ENCODE results near the gene ANO4.

DNA sequence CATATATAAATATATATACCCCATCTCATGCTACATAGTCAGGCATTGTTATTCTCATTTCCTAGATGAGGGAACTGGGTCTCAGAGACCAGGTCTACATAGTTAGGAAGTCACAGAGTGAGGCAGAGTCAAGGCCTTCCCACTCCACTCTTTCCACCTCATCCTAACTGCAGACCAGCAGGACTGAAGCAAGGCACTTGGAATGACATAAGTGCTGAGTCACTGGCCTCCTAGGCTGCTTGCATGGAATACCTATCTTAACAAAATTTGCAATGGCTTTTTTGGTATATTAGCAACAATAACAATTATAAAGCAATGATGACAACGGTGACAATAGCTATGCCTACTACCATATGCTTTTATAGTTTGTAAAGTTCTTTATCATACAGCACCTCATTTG is 5.4 kb upstream of the ANO4 start:
- TF ChIP-seq CTCF (IDR thresholded peaks at IDR 0.05; ENCODE audit: insufficient read depth, low read length, poor library complexity, severe bottlenecking) (no peak), EZH2phosphoT487 (conservative IDR thresholded peaks at IDR 0.05; ENCODE audit: low read length) (no peak)

Data from SU-DHL-6 (cell line).